HG03108 (cell line): Measurements from ENCODE around the gene TMC8.
"Not testable (repeated sequence)": the region's sequence is repeated elsewhere in the genome, so short reads cannot be mapped to it uniquely, and the experiment has no call there.

Experiments used
- ATAC-seq: cut with Tn5 transposase; IDR thresholded peaks from one replicate; pipeline ENCODE4 v1.9.1; 2021; ENCODE audit warnings: moderate library complexity; ENCODE audit not compliant: unreplicated experiment

TMC8 gene

GRCh38 chr17:78110363-78111015 lies 20.1 kb upstream of the TMC8 start:
- ATAC-seq: no peak

- ATAC-seq: no peak
These were observed 19.4 kb upstream of the TMC8 start for GRCh38 chr17:78111016-78111726.

GRCh38 chr17:78111727-78112517 lies 18.6 kb upstream of the TMC8 start:
- ATAC-seq: no peak

- peak; percentile 56 for ATAC-seq
These were observed 17.8 kb upstream of the TMC8 start for GRCh38 chr17:78112518-78113471.

GRCh38 chr17:78113804-78114785 lies 16.5 kb upstream of the TMC8 start:
- no peak for ATAC-seq

- ATAC-seq: no peak
These were observed 15.5 kb upstream of the TMC8 start for GRCh38 chr17:78114831-78115723.

GRCh38 chr17:78115803-78116202 lies 14.8 kb upstream of the TMC8 start:
- not testable (repeated sequence) for ATAC-seq

- ATAC-seq: no peak
These were observed 14.2 kb upstream of the TMC8 start for GRCh38 chr17:78116411-78116810.

GRCh38 chr17:78117027-78117981 lies 13.3 kb upstream of the TMC8 start:
- no peak for ATAC-seq

- ATAC-seq: no peak
These were observed 11.8 kb upstream of the TMC8 start for GRCh38 chr17:78118801-78119241.

- ATAC-seq: no peak
These were observed 10.0 kb upstream of the TMC8 start for GRCh38 chr17:78120537-78120936.

- no peak for ATAC-seq
These were observed 9.4 kb upstream of the TMC8 start for GRCh38 chr17:78120971-78121800.

GRCh38 chr17:78121801-78122215 lies 8.8 kb upstream of the TMC8 start:
- no peak for ATAC-seq

- no peak for ATAC-seq
These were observed 8.2 kb upstream of the TMC8 start for GRCh38 chr17:78122216-78122930.

- no peak for ATAC-seq
These were observed 7.7 kb upstream of the TMC8 start for GRCh38 chr17:78122931-78123249.
